G401 (cell line): ENCODE results near the gene FAM162B. TPM values are rescaled to one million over a fixed set of nuclear protein-coding genes. Genes with fewer than 3 reads are reported as not detected.
"Not testable (repeated sequence)": the region's sequence is repeated elsewhere in the genome, so short reads cannot be mapped to it uniquely, and the experiment has no call there.

Experiments used
- DNase-seq: peaks from one replicate; pipeline ENCODE4 v3.0.0-alpha.2; 2015; ENCODE audit warnings: low spot score
- in situ Hi-C: cut with HindIII; loops from 2 replicates; pipeline ENCODE4 v1.10.0; 2016; ENCODE audit warnings: low sequenced_read_pairs, mixed read lengths
- total RNA-seq: library from RNA; depleted of rRNA; stranded (reverse); fragments of >200 nt; shearing (Covaris generic); gene quantifications from 2 replicates; pipeline ENCODE4 v1.2.3, GENCODE V29; 2014; rRNA removed

Gene FAM162B
- total RNA-seq, 1 experiment from 2014 or later = not detected

GRCh38 chr6:116740486-116740885 is 25.0 kb downstream of the FAM162B start:
- DNase-seq, in situ Hi-C loops: not testable (repeated sequence)

GRCh38 chr6:116737004-116737403 is 28.5 kb downstream of the FAM162B start:
- in situ Hi-C loops = no loop called here
- no peak for DNase-seq

- no peak for DNase-seq
- in situ Hi-C loops = no loop called here
Measured at GRCh38 chr6:116730513-116730912, 35.0 kb downstream of the FAM162B start.

- in situ Hi-C loops = no loop called here
- DNase-seq = no peak
Measured at GRCh38 chr6:116726947-116727346, 38.6 kb downstream of the FAM162B start.

GRCh38 chr6:116714761-116715160 is 50.8 kb downstream of the FAM162B start:
- no peak for DNase-seq
- in situ Hi-C loops = no loop called here

GRCh38 chr6:116714296-116714695 is 51.2 kb downstream of the FAM162B start:
- no peak for DNase-seq
- in situ Hi-C loops = no loop called here

- DNase-seq = no peak
- in situ Hi-C loops = no loop called here
Measured at GRCh38 chr6:116705917-116706316, 59.6 kb downstream of the FAM162B start.

GRCh38 chr6:116703888-116704287 is 61.6 kb downstream of the FAM162B start:
- DNase-seq, in situ Hi-C loops: not testable (repeated sequence)

Other genes starting within 250 kb of the FAM162B start
- not detected in 2 replicates for gene TRAPPC3L, start 220.0 kb downstream of the FAM162B start, total RNA-seq
- gene CALHM4, start 212.0 kb downstream of the FAM162B start, total RNA-seq = not detected in 2 replicates
- 36.6 and 50.3 TPM in 2 replicates for gene RWDD1, start 194.2 kb downstream of the FAM162B start, total RNA-seq
- 0.31 and 1.3 TPM in 2 replicates for gene RSPH4A, start 149.2 kb downstream of the FAM162B start, total RNA-seq
- gene ZUP1, start 97.0 kb downstream of the FAM162B start, total RNA-seq = 7.0 and 13.9 TPM in 2 replicates
- gene KPNA5, start 84.5 kb downstream of the FAM162B start, total RNA-seq = 15.4 and 20.5 TPM in 2 replicates
- not detected in 2 replicates for gene GPRC6A, start 63.4 kb upstream of the FAM162B start, total RNA-seq
- gene RFX6, start 111.5 kb upstream of the FAM162B start, total RNA-seq = not detected in 2 replicates